Measurements from ENCODE around the gene MYBPHL.

MYBPHL gene

DNA sequence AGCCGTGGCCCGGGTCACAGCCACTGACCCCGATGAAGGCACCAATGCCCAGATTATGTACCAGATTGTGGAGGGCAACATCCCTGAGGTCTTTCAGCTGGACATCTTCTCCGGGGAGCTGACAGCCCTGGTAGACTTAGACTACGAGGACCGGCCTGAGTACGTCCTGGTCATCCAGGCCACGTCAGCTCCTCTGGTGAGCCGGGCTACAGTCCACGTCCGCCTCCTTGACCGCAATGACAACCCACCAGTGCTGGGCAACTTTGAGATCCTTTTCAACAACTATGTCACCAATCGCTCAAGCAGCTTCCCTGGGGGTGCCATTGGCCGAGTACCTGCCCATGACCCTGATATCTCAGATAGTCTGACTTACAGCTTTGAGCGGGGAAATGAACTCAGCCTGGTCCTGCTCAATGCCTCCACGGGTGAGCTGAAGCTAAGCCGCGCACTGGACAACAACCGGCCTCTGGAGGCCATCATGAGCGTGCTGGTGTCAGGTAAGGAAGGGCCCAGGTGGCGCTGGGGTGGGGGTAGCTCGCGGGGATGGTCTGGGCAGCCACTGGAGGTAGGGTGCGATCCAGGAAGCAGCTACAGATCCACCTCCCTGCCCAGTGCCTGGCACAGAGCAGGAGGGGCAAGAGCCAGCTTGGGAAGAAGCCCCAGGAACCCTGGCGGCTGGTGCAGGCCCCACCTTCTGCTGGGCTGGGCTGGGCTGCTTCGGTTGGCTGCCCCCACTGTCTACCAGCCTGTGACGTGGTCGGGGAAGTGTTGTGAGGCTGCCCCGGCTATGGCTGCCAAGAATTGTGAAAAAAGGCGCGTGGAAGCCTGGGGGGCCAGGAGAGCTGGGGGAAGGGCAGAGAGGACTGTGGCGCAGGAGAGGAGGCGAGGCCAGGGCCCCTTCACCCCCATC is 53.7 kb downstream of the MYBPHL start:
- no peak overlapping the region for H3K27ac ChIP-seq
- TF ChIP-seq CTCF (IDR thresholded peaks at IDR 0.05), result no peak
- TF ChIP-seq ZFX (IDR thresholded peaks at IDR 0.05; ENCODE audit: borderline replicate concordance), result no peak

- H3K27ac ChIP-seq, result no peak overlapping the region
- no peak for TF ChIP-seq CTCF (IDR thresholded peaks at IDR 0.05)
- no peak for TF ChIP-seq ZFX (IDR thresholded peaks at IDR 0.05; ENCODE audit: borderline replicate concordance)
Measured at GRCh38 chr1:109252167-109252892, 54.5 kb downstream of the MYBPHL start.

GRCh38 chr1:109251277-109252166 is 55.3 kb downstream of the MYBPHL start:
- no peak for TF ChIP-seq ZFX (IDR thresholded peaks at IDR 0.05; ENCODE audit: borderline replicate concordance)
- no peak for TF ChIP-seq CTCF (IDR thresholded peaks at IDR 0.05)
- no peak overlapping the region for H3K27ac ChIP-seq

GRCh38 chr1:109250454-109251276 is 56.1 kb downstream of the MYBPHL start:
- H3K27ac ChIP-seq, result no peak overlapping the region
- TF ChIP-seq ZFX (IDR thresholded peaks at IDR 0.05; ENCODE audit: borderline replicate concordance) (no peak), CTCF (IDR thresholded peaks at IDR 0.05) (no peak)

- TF ChIP-seq ZFX (IDR thresholded peaks at IDR 0.05; ENCODE audit: borderline replicate concordance) (no peak), CTCF (IDR thresholded peaks at IDR 0.05) (no peak)
- no peak overlapping the region for H3K27ac ChIP-seq
Measured at GRCh38 chr1:109249654-109250401, 57.0 kb downstream of the MYBPHL start.

All from 22Rv1 (cell line).